Erythroblast (primary cell): Measurements from ENCODE around the gene ZNF544.

ENCODE experiments used
- GATA1 ChIP-seq: IDR thresholded peaks from 2 replicates; pipeline ENCODE4 v1.6.1; 2011; ENCODE audit warnings: low read depth, mild to moderate bottlenecking, control low read depth, low read length, moderate library complexity
- POLR2A ChIP-seq: IDR thresholded peaks from 2 replicates; pipeline ENCODE4 v1.6.1; 2011; ENCODE audit warnings: mild to moderate bottlenecking, low read length

- no peak for TF ChIP-seq POLR2A
- no peak for TF ChIP-seq GATA1
These were observed 49.2 kb downstream of the ZNF544 start for GRCh38 chr19:58277748-58278540.
